ENCODE results near the gene GPN3. TPM values are rescaled to one million over a fixed set of nuclear protein-coding genes. Genes with fewer than 3 reads are reported as not detected.
A peak's percentile ranks its signal among the peaks of the same experiment; 100 is the strongest.

Gene GPN3
- total and polyA plus RNA-seq, 2 experiments from 2014 or later, result 18.4 to 43.5 TPM

DNA sequence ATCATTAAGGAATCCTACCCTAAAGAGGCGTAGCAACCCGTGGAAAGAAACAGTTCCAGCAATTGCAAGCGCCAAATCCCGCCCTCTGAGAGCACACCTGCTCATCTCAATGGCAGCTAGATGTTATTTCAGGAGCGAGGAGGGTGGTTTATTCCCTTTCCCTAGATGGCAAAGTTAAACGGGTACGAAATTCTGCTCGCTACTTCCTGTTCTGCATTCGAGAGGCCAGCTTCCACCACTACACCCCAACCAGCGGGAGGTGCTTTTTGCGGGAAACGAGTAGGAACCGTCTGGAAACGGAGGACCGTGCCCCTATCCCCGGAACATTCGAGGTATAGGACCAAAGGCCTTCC lies 33.3 kb upstream of the GPN3 start:
- peak; percentile 85 for DNase-seq
- Histone ChIP-seq H3K4me3 (peak overlapping the region; percentile 86), H3K27me3 (replicated peaks; ENCODE audit: insufficient read depth) (no peaks in the 10 kb centered on the region), H3K36me3 (ENCODE audit: low read depth) (peaks cover 6% of the 10 kb centered on the region), H3K4me1 (ENCODE audit: insufficient read depth) (peaks cover 26% of the 10 kb centered on the region), H4K20me1 (ENCODE audit: insufficient read depth) (no peaks in the 10 kb centered on the region), H3K4me2 (ENCODE audit: unreplicated experiment) (peak overlapping the region; percentile 79), H3K79me2 (ENCODE audit: insufficient read depth) (peaks cover 49% of the 10 kb centered on the region), H3K27ac (peak overlapping the region; percentile 79), H3K9ac (peak overlapping the region; percentile 87), H3F3A (ENCODE audit: insufficient read depth) (peaks cover 34% of the 10 kb centered on the region), H3K9me2 (ENCODE audit: insufficient read depth) (no peaks in the 10 kb centered on the region), H3K9me3 (ENCODE audit: low read depth) (no peaks in the 10 kb centered on the region), H2AFZ (peak overlapping the region; percentile 94)
- no peak for TF ChIP-seq EZH2 (IDR thresholded peaks at IDR 0.05; ENCODE audit: insufficient read depth, poor library complexity, severe bottlenecking)
- no peak for TF ChIP-seq EZH2phosphoT487 (IDR thresholded peaks at IDR 0.05; ENCODE audit: insufficient read depth, low read depth)
- in situ Hi-C loops (cut with MboI), result no loop called here
- 0 to 1% methylated on average over 17 of the region's 17 CpGs for WGBS, 2 experiments (ENCODE audit: low coverage in 1 of 2, low lambda C conversion rate in 2 of 2, missing lambda C conversion rate in 2 of 2)

DNA sequence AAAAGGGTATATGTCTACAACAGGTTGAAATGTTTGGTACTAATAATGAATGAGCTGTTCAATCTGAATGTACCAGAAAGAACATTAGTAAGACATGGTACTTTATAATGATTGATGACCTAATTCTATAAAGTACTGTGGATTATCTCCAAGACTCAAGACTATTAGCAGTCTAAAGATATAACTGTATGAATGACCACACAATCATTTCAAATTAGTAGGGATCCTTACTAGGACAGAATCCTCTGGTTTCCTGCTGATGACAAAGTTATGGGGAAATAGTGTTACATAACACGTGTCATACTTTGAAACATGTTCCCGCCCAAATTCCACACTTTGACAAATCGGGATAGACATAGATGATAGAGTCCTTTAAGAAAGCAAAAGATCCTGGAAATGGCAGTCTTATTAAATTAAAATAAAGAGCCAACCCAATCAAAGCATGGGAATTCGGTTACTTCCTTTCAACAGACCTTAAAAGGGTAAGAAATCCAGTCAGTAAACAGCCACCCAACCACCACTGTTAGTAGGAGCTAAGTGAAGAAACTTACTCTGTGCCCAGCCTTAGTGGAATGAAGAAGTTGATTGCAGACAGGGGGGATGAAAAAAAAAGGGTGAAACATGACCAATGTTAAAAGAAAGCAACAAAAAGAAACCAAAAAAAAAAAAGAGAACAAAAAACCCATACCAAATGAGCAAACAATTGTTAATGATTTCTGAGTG lies 31.1 kb upstream of the GPN3 start:
- Histone ChIP-seq H4K20me1 (ENCODE audit: insufficient read depth) (no peaks in the 10 kb centered on the region), H3K9ac (0 out of 2 replicates have a peak overlapping the region, but pooled peaks have one; percentile 4), H3K36me3 (ENCODE audit: low read depth) (peaks cover 25% of the 10 kb centered on the region), H2AFZ (no peak overlapping the region), H3K4me2 (ENCODE audit: unreplicated experiment) (peak overlapping the region; percentile 31), H3K79me2 (ENCODE audit: insufficient read depth) (peaks cover 70% of the 10 kb centered on the region), H3K4me3 (peak overlapping the region; percentile 32), H3K27me3 (replicated peaks; ENCODE audit: insufficient read depth) (no peaks in the 10 kb centered on the region), H3K4me1 (ENCODE audit: insufficient read depth) (peaks cover 26% of the 10 kb centered on the region), H3K9me3 (ENCODE audit: low read depth) (no peaks in the 10 kb centered on the region), H3K27ac (peak overlapping the region; percentile 46), H3F3A (ENCODE audit: insufficient read depth) (peaks cover 39% of the 10 kb centered on the region), H3K9me2 (ENCODE audit: insufficient read depth) (no peaks in the 10 kb centered on the region)
- TF ChIP-seq EZH2 (IDR thresholded peaks at IDR 0.05; ENCODE audit: insufficient read depth, poor library complexity, severe bottlenecking), result no peak
- TF ChIP-seq EZH2phosphoT487 (IDR thresholded peaks at IDR 0.05; ENCODE audit: insufficient read depth, low read depth), result 0 out of 2 replicates have a peak, but pooled peaks have one; percentile 57
- WGBS, 2 experiments (ENCODE audit: low coverage in 1 of 2, low lambda C conversion rate in 2 of 2, missing lambda C conversion rate in 2 of 2), result 12 to 17% methylated on average over 4 of the region's 4 CpGs
- in situ Hi-C loops (cut with MboI), result no loop called here
- peak; percentile 69 for DNase-seq

DNA sequence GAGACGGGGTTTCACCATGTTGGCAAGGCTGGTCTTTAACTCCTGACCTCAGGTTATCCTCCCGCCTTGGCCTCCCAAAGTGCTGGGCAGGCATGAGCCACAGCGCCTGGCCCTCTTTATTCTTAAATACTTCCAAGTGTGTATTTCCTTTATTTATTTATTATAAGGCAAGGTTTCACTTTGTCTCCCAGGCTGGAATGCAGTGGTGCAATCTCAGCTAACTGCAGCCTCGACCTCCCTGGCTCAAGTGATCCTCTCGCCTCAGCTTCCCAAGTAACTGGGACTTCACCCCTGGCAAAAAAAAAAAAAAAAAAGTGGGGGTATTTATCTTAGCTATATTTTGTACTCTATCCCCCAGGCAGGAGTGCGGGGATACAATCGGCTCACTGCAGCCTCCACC lies 7.4 kb upstream of the GPN3 start:
- no peak for TF ChIP-seq EZH2 (IDR thresholded peaks at IDR 0.05; ENCODE audit: insufficient read depth, poor library complexity, severe bottlenecking)
- no peak for TF ChIP-seq EZH2phosphoT487 (IDR thresholded peaks at IDR 0.05; ENCODE audit: insufficient read depth, low read depth)

DNA sequence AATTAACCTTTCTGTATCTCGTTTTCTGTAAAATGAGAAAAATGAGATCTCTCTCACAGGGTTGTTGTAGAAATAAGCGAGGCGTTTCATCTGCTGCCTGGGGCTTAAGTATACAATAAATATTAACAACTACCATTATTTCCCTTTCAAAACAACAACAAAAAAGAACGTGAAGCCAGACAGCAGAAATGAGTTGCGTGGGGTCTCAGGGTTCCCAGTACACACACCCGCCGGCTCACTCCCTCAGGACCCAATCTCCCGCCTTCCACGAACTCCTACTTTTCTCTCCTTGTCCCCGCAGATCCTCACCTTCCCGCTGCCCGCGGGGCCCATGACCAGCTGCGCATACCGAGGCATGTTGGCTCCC lies 227 bp downstream of the GPN3 start:
- WGBS, 2 experiments (ENCODE audit: low coverage in 1 of 2, low lambda C conversion rate in 2 of 2, missing lambda C conversion rate in 2 of 2), result 1 to 3% methylated on average over 10 to 15 of the region's 15 CpGs
- H3K4me1 ChIP-seq (ENCODE audit: insufficient read depth), result peaks cover 10% of the 10 kb centered on the region; the same call in 1 of the 2 replicates
- H3K79me2 ChIP-seq (ENCODE audit: insufficient read depth), result peaks cover 60% of the 10 kb centered on the region

More for the DNA sequence above, 7.4 kb upstream of the GPN3 start:
- no peak overlapping the region for H3K9ac ChIP-seq
- H2AFZ ChIP-seq, result no peak overlapping the region
- H3K4me2 ChIP-seq (ENCODE audit: unreplicated experiment), result no peak overlapping the region
- 93 to 98% methylated on average over 7 of the region's 7 CpGs for WGBS, 2 experiments (ENCODE audit: low coverage in 1 of 2, low lambda C conversion rate in 2 of 2, missing lambda C conversion rate in 2 of 2)
- peaks cover 1% of the 10 kb centered on the region; the same call in 1 of the 2 replicates for H3K36me3 ChIP-seq (ENCODE audit: low read depth)
- DNase-seq, result no peak
- in situ Hi-C loops (cut with MboI), result no loop called here
- no peaks in the 10 kb centered on the region for H3F3A ChIP-seq (ENCODE audit: insufficient read depth)
- no peaks in the 10 kb centered on the region for H3K27me3 ChIP-seq (replicated peaks; ENCODE audit: insufficient read depth)
- peaks cover 22% of the 10 kb centered on the region for H3K79me2 ChIP-seq (ENCODE audit: insufficient read depth)
- H4K20me1 ChIP-seq (ENCODE audit: insufficient read depth), result no peaks in the 10 kb centered on the region
- no peak overlapping the region for H3K4me3 ChIP-seq
- no peaks in the 10 kb centered on the region for H3K9me2 ChIP-seq (ENCODE audit: insufficient read depth)
- H3K9me3 ChIP-seq (ENCODE audit: low read depth), result no peaks in the 10 kb centered on the region
- no peak overlapping the region for H3K27ac ChIP-seq
- no peaks in the 10 kb centered on the region for H3K4me1 ChIP-seq (ENCODE audit: insufficient read depth)

More for the DNA sequence above, 227 bp downstream of the GPN3 start:
- TF ChIP-seq EZH2 (IDR thresholded peaks at IDR 0.05; ENCODE audit: insufficient read depth, poor library complexity, severe bottlenecking) (no peak), EZH2phosphoT487 (IDR thresholded peaks at IDR 0.05; ENCODE audit: insufficient read depth, low read depth) (no peak)
- no peaks in the 10 kb centered on the region for H3K9me2 ChIP-seq (ENCODE audit: insufficient read depth)
- no peak for DNase-seq
- H3K27me3 ChIP-seq (replicated peaks; ENCODE audit: insufficient read depth), result no peaks in the 10 kb centered on the region
- H3K9me3 ChIP-seq (ENCODE audit: low read depth), result no peaks in the 10 kb centered on the region
- H2AFZ ChIP-seq, result peak overlapping the region; percentile 90
- H3K27ac ChIP-seq, result peak overlapping the region; percentile 50
- no peaks in the 10 kb centered on the region for H4K20me1 ChIP-seq (ENCODE audit: insufficient read depth)
- peak overlapping the region; percentile 98 for H3K4me2 ChIP-seq (ENCODE audit: unreplicated experiment)
- H3K36me3 ChIP-seq (ENCODE audit: low read depth), result 0 out of 2 replicates have a peak, but pooled peaks cover 3% of the 10 kb centered on the region
- H3K9ac ChIP-seq, result peak overlapping the region; percentile 90
- no peaks in the 10 kb centered on the region for H3F3A ChIP-seq (ENCODE audit: insufficient read depth)
- peak overlapping the region; percentile 88 for H3K4me3 ChIP-seq
- in situ Hi-C loops (cut with MboI), result no loop called here

Data from GM23248 (cell line).